ENCODE measurements around the gene CERCAM. TPM values are rescaled to one million over a fixed set of nuclear protein-coding genes. Genes with fewer than 3 reads are reported as not detected.

CERCAM gene
- total and polyA plus RNA-seq, 2 experiments from 2014 or later: 525 to 596 TPM

- no peak overlapping the region for H3K4me3 ChIP-seq
- H4K20me1 ChIP-seq (ENCODE audit: insufficient read depth): no peaks in the 10 kb centered on the region
- no peak overlapping the region for H3K27ac ChIP-seq
- H3K9ac ChIP-seq: no peak overlapping the region
- TF ChIP-seq EZH2phosphoT487 (IDR thresholded peaks at IDR 0.05; ENCODE audit: insufficient read depth, low read depth): no peak
- TF ChIP-seq EZH2 (IDR thresholded peaks at IDR 0.05; ENCODE audit: insufficient read depth, poor library complexity, severe bottlenecking): no peak
- H3K4me1 ChIP-seq (ENCODE audit: insufficient read depth): 0 out of 2 replicates have a peak, but pooled peaks cover 5% of the 10 kb centered on the region
- H3K27me3 ChIP-seq (replicated peaks; ENCODE audit: insufficient read depth): peaks cover 21% of the 10 kb centered on the region
- H3K36me3 ChIP-seq (ENCODE audit: low read depth): no peaks in the 10 kb centered on the region
- H3K4me2 ChIP-seq (ENCODE audit: unreplicated experiment): no peak overlapping the region
- H2AFZ ChIP-seq: no peak overlapping the region
- no peaks in the 10 kb centered on the region for H3K9me2 ChIP-seq (ENCODE audit: insufficient read depth)
- H3K9me3 ChIP-seq (ENCODE audit: low read depth): no peaks in the 10 kb centered on the region
- WGBS, 2 experiments (ENCODE audit: low coverage in 1 of 2, low lambda C conversion rate in 2 of 2, missing lambda C conversion rate in 2 of 2): 17 to 27% methylated on average over 3 of the region's 3 CpGs
- no peak for DNase-seq
- no peaks in the 10 kb centered on the region for H3F3A ChIP-seq (ENCODE audit: insufficient read depth)
- H3K79me2 ChIP-seq (ENCODE audit: insufficient read depth): no peaks in the 10 kb centered on the region
- in situ Hi-C loops (cut with MboI): no loop called here
Measured at GRCh38 chr9:128414461-128414860, 6.2 kb upstream of the CERCAM start.

- Histone ChIP-seq H4K20me1 (ENCODE audit: insufficient read depth) (no peaks in the 10 kb centered on the region), H3K27ac (no peak overlapping the region), H3K9ac (no peak overlapping the region), H3F3A (ENCODE audit: insufficient read depth) (no peaks in the 10 kb centered on the region), H3K9me2 (ENCODE audit: insufficient read depth) (no peaks in the 10 kb centered on the region), H3K4me1 (ENCODE audit: insufficient read depth) (0 out of 2 replicates have a peak, but pooled peaks cover 7% of the 10 kb centered on the region), H3K79me2 (ENCODE audit: insufficient read depth) (no peaks in the 10 kb centered on the region), H3K9me3 (ENCODE audit: low read depth) (no peaks in the 10 kb centered on the region), H3K4me3 (no peak overlapping the region), H2AFZ (no peak overlapping the region), H3K27me3 (replicated peaks; ENCODE audit: insufficient read depth) (peaks cover 21% of the 10 kb centered on the region), H3K4me2 (ENCODE audit: unreplicated experiment) (no peak overlapping the region), H3K36me3 (ENCODE audit: low read depth) (no peaks in the 10 kb centered on the region)
- no peak for DNase-seq
- 74 to 75% methylated on average over 2 of the region's 2 CpGs for WGBS, 2 experiments (ENCODE audit: low coverage in 1 of 2, low lambda C conversion rate in 2 of 2, missing lambda C conversion rate in 2 of 2)
- no peak for TF ChIP-seq EZH2 (IDR thresholded peaks at IDR 0.05; ENCODE audit: insufficient read depth, poor library complexity, severe bottlenecking)
- no peak for TF ChIP-seq EZH2phosphoT487 (IDR thresholded peaks at IDR 0.05; ENCODE audit: insufficient read depth, low read depth)
- in situ Hi-C loops (cut with MboI): no loop called here
Measured at GRCh38 chr9:128415281-128415680, 5.4 kb upstream of the CERCAM start.

GRCh38 chr9:128416014-128416413 is 4.6 kb upstream of the CERCAM start:
- Histone ChIP-seq H3K27me3 (replicated peaks; ENCODE audit: insufficient read depth) (peaks cover 21% of the 10 kb centered on the region), H3K9me2 (ENCODE audit: insufficient read depth) (no peaks in the 10 kb centered on the region), H4K20me1 (ENCODE audit: insufficient read depth) (no peaks in the 10 kb centered on the region), H3K27ac (no peak overlapping the region), H3F3A (ENCODE audit: insufficient read depth) (no peaks in the 10 kb centered on the region), H3K4me1 (ENCODE audit: insufficient read depth) (0 out of 2 replicates have a peak, but pooled peaks cover 7% of the 10 kb centered on the region), H3K9me3 (ENCODE audit: low read depth) (no peaks in the 10 kb centered on the region), H3K36me3 (ENCODE audit: low read depth) (no peaks in the 10 kb centered on the region), H3K79me2 (ENCODE audit: insufficient read depth) (peaks cover 2% of the 10 kb centered on the region), H2AFZ (no peak overlapping the region), H3K4me3 (no peak overlapping the region), H3K9ac (no peak overlapping the region), H3K4me2 (ENCODE audit: unreplicated experiment) (no peak overlapping the region)
- no peak for DNase-seq
- no peak for TF ChIP-seq EZH2phosphoT487 (IDR thresholded peaks at IDR 0.05; ENCODE audit: insufficient read depth, low read depth)
- no peak for TF ChIP-seq EZH2 (IDR thresholded peaks at IDR 0.05; ENCODE audit: insufficient read depth, poor library complexity, severe bottlenecking)
- 37% methylated on average over 6 of the region's 6 CpGs for WGBS, 2 experiments (ENCODE audit: low coverage in 1 of 2, low lambda C conversion rate in 2 of 2, missing lambda C conversion rate in 2 of 2)
- in situ Hi-C loops (cut with MboI): no loop called here

DNA sequence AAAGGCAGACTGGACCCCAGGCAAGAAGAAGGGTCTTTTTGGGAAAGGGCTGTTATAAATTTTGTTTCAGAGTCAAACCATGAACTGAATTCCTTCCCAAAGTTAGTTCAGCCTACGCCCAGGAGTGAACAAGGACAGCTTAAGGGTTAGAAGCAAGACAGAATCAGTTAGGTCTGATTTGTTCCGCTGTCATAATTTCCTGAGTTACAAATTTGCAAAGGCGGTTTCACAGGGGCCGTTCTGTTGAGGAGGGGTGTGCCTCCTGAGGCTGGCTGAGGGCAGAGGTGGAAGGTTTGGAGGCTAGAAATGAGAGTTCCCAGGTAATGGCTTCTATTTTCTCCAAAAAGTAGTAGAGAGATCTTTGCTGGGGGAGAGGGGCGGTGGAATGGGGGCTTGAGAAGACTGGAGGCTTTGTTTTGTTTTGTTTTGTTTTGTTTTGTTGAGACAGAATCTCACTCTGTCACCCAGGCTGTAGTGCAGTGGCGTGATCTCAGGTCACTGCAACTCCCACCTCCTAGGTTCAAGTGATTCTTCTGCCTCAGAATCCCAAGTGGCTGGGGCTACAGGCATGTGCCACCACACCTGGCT is 4.1 kb upstream of the CERCAM start:
- Histone ChIP-seq H3K4me3 (no peak overlapping the region), H3K79me2 (ENCODE audit: insufficient read depth) (peaks cover 8% of the 10 kb centered on the region), H3K9me2 (ENCODE audit: insufficient read depth) (no peaks in the 10 kb centered on the region), H3K9ac (no peak overlapping the region), H3K4me2 (ENCODE audit: unreplicated experiment) (no peak overlapping the region), H3K9me3 (ENCODE audit: low read depth) (no peaks in the 10 kb centered on the region), H3K4me1 (ENCODE audit: insufficient read depth) (0 out of 2 replicates have a peak, but pooled peaks cover 7% of the 10 kb centered on the region), H2AFZ (no peak overlapping the region), H3F3A (ENCODE audit: insufficient read depth) (no peaks in the 10 kb centered on the region), H3K27ac (no peak overlapping the region), H3K27me3 (replicated peaks; ENCODE audit: insufficient read depth) (peaks cover 21% of the 10 kb centered on the region), H4K20me1 (ENCODE audit: insufficient read depth) (no peaks in the 10 kb centered on the region), H3K36me3 (ENCODE audit: low read depth) (no peaks in the 10 kb centered on the region)
- 43 to 58% methylated on average over 6 of the region's 6 CpGs for WGBS, 2 experiments (ENCODE audit: low coverage in 1 of 2, low lambda C conversion rate in 2 of 2, missing lambda C conversion rate in 2 of 2)
- TF ChIP-seq EZH2 (IDR thresholded peaks at IDR 0.05; ENCODE audit: insufficient read depth, poor library complexity, severe bottlenecking): no peak
- no peak for TF ChIP-seq EZH2phosphoT487 (IDR thresholded peaks at IDR 0.05; ENCODE audit: insufficient read depth, low read depth)
- DNase-seq: no peak
- in situ Hi-C loops (cut with MboI): no loop called here
